H1 (cell line): ENCODE data around the gene PVR.

ENCODE experiments used
- ASH2L ChIP-seq: fragments of 200-600, 300-600 bp; sonication (generic); IDR thresholded peaks from one replicate; pipeline ENCODE4 v1.7.1; 2017; ENCODE audit warnings: low read length
- BACH1 ChIP-seq: IDR thresholded peaks from 2 replicates; pipeline ENCODE4 v1.6.1; 2012; ENCODE audit warnings: low read length, improper control_type of control experiment
- CEBPB ChIP-seq: IDR thresholded peaks from 2 replicates; pipeline ENCODE4 v1.6.1; 2012; ENCODE audit warnings: low read depth, low read length
- EP300 ChIP-seq, 2 experiments: IDR thresholded peaks; 1 replicate in 1 of 2; 2 replicates in 1 of 2; pipeline ENCODE4 v1.6.1; 2011 to 2012; ENCODE audit warnings: low read depth in 2 of 2, low read length in 2 of 2, mild to moderate bottlenecking in 2 of 2, borderline replicate concordance in 1 of 2, inconsistent platforms in 1 of 2, moderate library complexity in 1 of 2
- EZH2 ChIP-seq: fragments of 200-600 bp; sonication (generic); IDR thresholded peaks from 2 replicates; pipeline ENCODE4 v1.7.1; 2012; ENCODE audit warnings: low read depth, mild to moderate bottlenecking, moderate library complexity, low read length, inconsistent platforms; ENCODE audit not compliant: severe bottlenecking
- NANOG ChIP-seq: IDR thresholded peaks from 2 replicates; pipeline ENCODE4 v1.6.1; 2011; ENCODE audit warnings: low read length, low read depth, mild to moderate bottlenecking, inconsistent platforms; ENCODE audit not compliant: insufficient read depth, poor library complexity, severe bottlenecking
- POLR2A ChIP-seq, 2 experiments: IDR thresholded peaks; 1 replicate in 1 of 2; 2 replicates in 1 of 2; pipeline ENCODE4 v1.6.1; 2011; ENCODE audit warnings: low read depth in 2 of 2, low read length in 2 of 2, mild to moderate bottlenecking in 2 of 2; ENCODE audit errors: control extremely low read depth in 1 of 2
- POLR2AphosphoS5 ChIP-seq: IDR thresholded peaks from 2 replicates; pipeline ENCODE4 v1.6.1; 2011; ENCODE audit warnings: low read depth, low read length
- SP4 ChIP-seq: IDR thresholded peaks from 2 replicates; pipeline ENCODE4 v1.6.1; 2012; ENCODE audit warnings: low read length, inconsistent platforms
- TCF12 ChIP-seq: IDR thresholded peaks from 2 replicates; pipeline ENCODE4 v1.6.1; 2011; ENCODE audit warnings: low read depth, mild to moderate bottlenecking, low read length
- YY1 ChIP-seq: IDR thresholded peaks from 2 replicates; pipeline ENCODE4 v1.6.1; 2011; ENCODE audit warnings: low read depth, mild to moderate bottlenecking, low read length
- TF ChIP-seq, protein P1 (sequence below), 3 experiments: IDR thresholded peaks; 1 replicate in 2 of 3; 2 replicates in 1 of 3; pipeline versions ENCODE4 v1.5.1 to v1.6.1; 2011; ENCODE audit warnings: low read length in 3 of 3, mild to moderate bottlenecking in 3 of 3, inconsistent platforms in 2 of 3, low read depth in 1 of 3, moderate library complexity in 1 of 3; ENCODE audit not compliant: insufficient read depth in 1 of 3; ENCODE audit errors: control extremely low read depth in 1 of 3
- TF ChIP-seq, protein P2 (sequence below): IDR thresholded peaks from 2 replicates; pipeline ENCODE4 v1.6.1; 2012; ENCODE audit warnings: inconsistent platforms

DNA sequence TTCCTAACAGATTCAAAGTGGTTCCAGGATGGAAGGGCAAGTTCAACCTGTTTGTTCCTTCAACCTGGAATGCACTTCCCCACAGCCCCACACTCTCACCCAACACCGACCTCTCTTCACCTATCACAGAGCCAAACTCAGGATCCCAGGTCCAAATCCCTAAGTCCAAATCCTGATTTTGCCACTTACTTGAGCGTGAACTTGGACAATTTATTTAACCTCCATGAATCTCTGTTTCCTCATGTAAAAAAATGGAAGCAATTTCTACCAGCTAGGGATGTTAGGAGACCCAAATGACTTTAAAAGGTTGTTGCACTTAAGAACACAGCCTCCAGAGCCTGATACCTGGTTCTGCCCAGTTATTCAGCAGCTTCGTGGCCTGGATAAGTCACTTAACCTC is 35.8 kb upstream of the PVR start:
- no peak for TF ChIP-seq POLR2A (IDR thresholded peaks at IDR 0.05; ENCODE audit: control extremely low read depth in 1 of 2, low read depth in 2 of 2, low read length in 2 of 2)
- TF ChIP-seq EZH2: no peak
- TF ChIP-seq, protein P1, sequence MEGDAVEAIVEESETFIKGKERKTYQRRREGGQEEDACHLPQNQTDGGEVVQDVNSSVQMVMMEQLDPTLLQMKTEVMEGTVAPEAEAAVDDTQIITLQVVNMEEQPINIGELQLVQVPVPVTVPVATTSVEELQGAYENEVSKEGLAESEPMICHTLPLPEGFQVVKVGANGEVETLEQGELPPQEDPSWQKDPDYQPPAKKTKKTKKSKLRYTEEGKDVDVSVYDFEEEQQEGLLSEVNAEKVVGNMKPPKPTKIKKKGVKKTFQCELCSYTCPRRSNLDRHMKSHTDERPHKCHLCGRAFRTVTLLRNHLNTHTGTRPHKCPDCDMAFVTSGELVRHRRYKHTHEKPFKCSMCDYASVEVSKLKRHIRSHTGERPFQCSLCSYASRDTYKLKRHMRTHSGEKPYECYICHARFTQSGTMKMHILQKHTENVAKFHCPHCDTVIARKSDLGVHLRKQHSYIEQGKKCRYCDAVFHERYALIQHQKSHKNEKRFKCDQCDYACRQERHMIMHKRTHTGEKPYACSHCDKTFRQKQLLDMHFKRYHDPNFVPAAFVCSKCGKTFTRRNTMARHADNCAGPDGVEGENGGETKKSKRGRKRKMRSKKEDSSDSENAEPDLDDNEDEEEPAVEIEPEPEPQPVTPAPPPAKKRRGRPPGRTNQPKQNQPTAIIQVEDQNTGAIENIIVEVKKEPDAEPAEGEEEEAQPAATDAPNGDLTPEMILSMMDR (IDR thresholded peaks at IDR 0.05; ENCODE audit: control extremely low read depth in 1 of 3, insufficient read depth in 1 of 3, low read depth in 1 of 3, low read length in 3 of 3): no peak
- no peak for TF ChIP-seq CEBPB
- no peak for TF ChIP-seq EP300 (IDR thresholded peaks at IDR 0.05; ENCODE audit: borderline replicate concordance in 1 of 2, low read depth in 2 of 2, low read length in 2 of 2)
- no peak for TF ChIP-seq NANOG
- TF ChIP-seq YY1: no peak
- TF ChIP-seq ASH2L: no peak
- TF ChIP-seq POLR2AphosphoS5: no peak
- TF ChIP-seq BACH1: no peak
- TF ChIP-seq, protein P2, sequence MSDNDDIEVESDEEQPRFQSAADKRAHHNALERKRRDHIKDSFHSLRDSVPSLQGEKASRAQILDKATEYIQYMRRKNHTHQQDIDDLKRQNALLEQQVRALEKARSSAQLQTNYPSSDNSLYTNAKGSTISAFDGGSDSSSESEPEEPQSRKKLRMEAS: no peak
- no peak for TF ChIP-seq SP4
- no peak for TF ChIP-seq TCF12
